Measurements from ENCODE around the gene GHDC.
"Not testable (repeated sequence)": the region's sequence is repeated elsewhere in the genome, so short reads cannot be mapped to it uniquely, and the experiment has no call there.

Gene GHDC

GRCh38 chr17:42153919-42154742, 40.2 kb downstream of the GHDC start:
- H3K4me1 Mint-ChIP-seq = peaks cover 34% of the 10 kb centered on the region
- no peaks in the 10 kb centered on the region for H3K27me3 Mint-ChIP-seq
- peak overlapping the region; percentile 98 for H3K27ac Mint-ChIP-seq

DNA sequence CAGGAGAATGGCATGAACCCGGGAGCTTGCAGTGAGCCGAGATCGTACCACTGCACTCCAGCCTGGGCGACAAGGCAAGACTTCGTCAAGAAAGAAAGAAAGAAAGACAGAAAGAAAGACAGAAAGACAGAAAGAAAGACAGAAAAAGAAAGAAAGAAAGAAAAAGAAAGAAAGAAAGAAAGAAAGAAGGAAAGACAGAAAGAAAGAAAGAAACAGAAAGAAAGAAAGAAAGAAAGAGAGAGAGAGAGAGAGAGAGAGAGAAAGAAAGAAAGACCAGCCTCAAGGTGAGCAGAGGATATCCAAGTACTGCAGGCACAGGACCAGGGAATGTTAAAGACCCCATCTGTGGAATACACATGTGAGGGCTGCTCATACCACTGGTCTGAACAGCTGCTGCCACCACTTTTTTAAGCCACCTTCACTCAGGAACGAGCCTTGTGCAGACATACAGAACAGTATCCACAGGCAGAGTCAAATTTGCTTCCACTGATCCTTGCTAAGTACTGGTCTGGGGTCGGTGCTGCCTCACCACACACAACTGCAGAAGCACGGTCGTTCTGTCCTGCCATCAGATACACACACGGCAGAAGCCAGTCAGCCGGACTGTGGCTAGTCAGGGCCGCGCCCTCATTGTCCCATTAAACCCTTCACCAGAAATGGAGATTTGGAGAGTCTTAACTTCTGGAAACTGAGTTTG, 47.2 kb downstream of the GHDC start:
- no peaks in the 10 kb centered on the region for H3K9me3 Mint-ChIP-seq
- H3K36me3 Mint-ChIP-seq = peaks cover 3% of the 10 kb centered on the region

More at GRCh38 chr17:42153919-42154742, 40.2 kb downstream of the GHDC start:
- Mint-ChIP-seq H3K4me3 (peak overlapping the region; percentile 99), H3K36me3 (peaks cover 4% of the 10 kb centered on the region), H3K9me3 (no peaks in the 10 kb centered on the region)

DNA sequence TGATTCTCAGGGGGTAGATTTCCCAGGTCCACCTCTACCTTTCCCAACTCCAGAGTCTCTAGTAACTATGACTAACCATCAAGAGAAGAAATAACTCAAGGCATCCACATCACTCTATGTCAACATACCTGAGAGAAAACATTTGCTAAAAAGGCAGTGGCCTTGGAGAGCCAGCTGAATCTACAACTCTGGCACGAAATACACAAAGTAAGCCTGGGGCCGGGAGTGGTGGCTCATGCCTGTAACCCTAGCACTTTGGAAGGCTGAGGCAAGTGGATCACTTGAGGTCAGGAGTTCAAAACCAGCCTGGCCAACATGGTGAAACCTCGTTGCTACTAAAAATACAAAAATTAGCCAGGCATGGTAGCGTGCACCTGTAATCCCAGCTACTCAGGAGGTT, 51.2 kb downstream of the GHDC start:
- not testable (repeated sequence) for H3K27me3 Mint-ChIP-seq, H3K9me3 Mint-ChIP-seq, H3K36me3 Mint-ChIP-seq, H3K4me3 Mint-ChIP-seq
- Mint-ChIP-seq H3K27ac (peak overlapping the region; percentile 32), H3K4me1 (peaks cover 45% of the 10 kb centered on the region)

More for the DNA sequence above, 47.2 kb downstream of the GHDC start:
- Mint-ChIP-seq H3K4me3 (no peak overlapping the region), H3K4me1 (peaks cover 36% of the 10 kb centered on the region), H3K27ac (no peak overlapping the region), H3K27me3 (no peaks in the 10 kb centered on the region)

DNA sequence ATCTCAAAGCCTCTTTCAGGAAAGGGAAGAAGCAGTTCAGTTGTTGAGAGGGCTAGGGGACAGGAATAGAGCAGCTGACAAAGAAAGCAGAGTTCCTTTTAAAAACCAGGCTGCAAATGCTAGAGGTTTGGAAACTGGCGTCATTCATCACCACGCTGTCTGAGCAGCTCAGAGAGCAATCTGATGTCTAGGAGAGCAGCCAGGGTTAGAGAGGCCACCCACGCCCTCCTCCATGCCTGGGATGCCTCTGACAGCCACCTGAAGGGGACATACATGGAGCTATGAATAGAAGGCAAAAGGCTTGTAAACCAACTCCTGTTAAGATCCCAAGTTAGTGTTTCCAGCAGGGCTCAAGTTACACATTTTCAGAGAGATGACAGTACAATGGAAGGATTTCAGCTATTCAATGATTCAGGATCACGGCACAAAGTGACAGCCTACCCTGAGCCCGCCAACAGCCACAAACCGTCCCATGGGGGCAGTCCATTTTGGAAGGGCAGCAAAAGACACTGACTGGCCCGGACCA, 51.9 kb downstream of the GHDC start:
- Mint-ChIP-seq H3K36me3 (peaks cover 8% of the 10 kb centered on the region), H3K27me3 (no peaks in the 10 kb centered on the region), H3K4me1 (peaks cover 49% of the 10 kb centered on the region), H3K9me3 (no peaks in the 10 kb centered on the region), H3K4me3 (no peak overlapping the region), H3K27ac (no peak overlapping the region)

- H3K36me3 Mint-ChIP-seq = peaks cover 8% of the 10 kb centered on the region
- H3K9me3 Mint-ChIP-seq = no peaks in the 10 kb centered on the region
- peaks cover 47% of the 10 kb centered on the region for H3K4me1 Mint-ChIP-seq
- H3K27ac Mint-ChIP-seq = no peak overlapping the region
- H3K4me3 Mint-ChIP-seq = no peak overlapping the region
- H3K27me3 Mint-ChIP-seq = no peaks in the 10 kb centered on the region
Measured at GRCh38 chr17:42141382-42141781, 52.9 kb downstream of the GHDC start.

DNA sequence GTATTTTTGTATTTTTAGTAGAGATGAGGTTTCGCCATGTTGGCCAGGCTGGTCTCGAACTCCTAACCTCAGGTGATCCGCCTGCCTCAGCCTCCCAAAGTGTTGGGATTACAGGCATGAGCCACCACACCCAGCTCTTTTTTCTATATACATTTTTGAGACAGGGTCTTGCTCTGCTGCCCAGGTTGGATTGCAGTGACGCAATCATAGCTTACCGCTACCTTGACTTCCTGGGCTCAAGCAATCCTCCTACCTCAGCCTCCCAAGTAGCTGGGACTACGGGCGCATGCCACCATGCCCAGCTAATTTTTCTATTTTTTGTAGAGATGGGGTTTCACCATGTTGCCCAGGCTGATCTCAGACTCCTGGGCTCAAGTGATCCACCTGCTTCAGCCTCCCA, 53.6 kb downstream of the GHDC start:
- H3K27ac Mint-ChIP-seq, H3K27me3 Mint-ChIP-seq, H3K4me3 Mint-ChIP-seq, H3K9me3 Mint-ChIP-seq: not testable (repeated sequence)
- Mint-ChIP-seq H3K4me1 (peaks cover 54% of the 10 kb centered on the region), H3K36me3 (peaks cover 10% of the 10 kb centered on the region)

All from activated naive CD4-positive, alpha-beta T cell treated with anti-CD3 and anti-CD28 coated beads, Interleukin-2, amount 50 U/mL, for 24 hours (primary cell).